IPS-20b (cell line): ENCODE results near the gene GULP1.

Experiments used
- H3K27ac ChIP-seq: one replicate; pipeline ENCODE4 v1.5.1; 2013; ENCODE audit warnings: low read length
- H3K27me3 ChIP-seq: 2 replicates; pipeline ENCODE4 v1.6.1; 2013; ENCODE audit warnings: mild to moderate bottlenecking, low read length, inconsistent platforms; ENCODE audit not compliant: insufficient read depth
- H3K36me3 ChIP-seq: 2 replicates; pipeline ENCODE4 v1.6.1; 2013; ENCODE audit warnings: low read depth, mild to moderate bottlenecking, inconsistent platforms, low read length, moderate library complexity; ENCODE audit not compliant: insufficient read depth
- H3K4me1 ChIP-seq: 2 replicates; pipeline ENCODE4 v1.6.1; 2013; ENCODE audit warnings: mild to moderate bottlenecking, control low read depth, inconsistent platforms, low read length, moderate library complexity; ENCODE audit not compliant: insufficient read depth
- H3K4me3 ChIP-seq: 2 replicates; pipeline ENCODE4 v1.5.1; 2013; ENCODE audit warnings: mild to moderate bottlenecking, low read length, inconsistent platforms
- H3K9ac ChIP-seq: 2 replicates; pipeline ENCODE4 v1.6.1; 2013; ENCODE audit warnings: low read depth, mild to moderate bottlenecking, inconsistent platforms, low read length, moderate library complexity
- H3K9me3 ChIP-seq: 2 replicates; pipeline ENCODE4 v1.6.1; 2013; ENCODE audit warnings: mild to moderate bottlenecking, low read depth, low read length, inconsistent platforms; ENCODE audit not compliant: insufficient read depth

Gene GULP1

GRCh38 chr2:188327518-188328213, 36.0 kb downstream of the GULP1 start:
- Histone ChIP-seq H3K27me3 (no peaks in the 10 kb centered on the region), H3K9me3 (no peaks in the 10 kb centered on the region), H3K36me3 (no peaks in the 10 kb centered on the region), H3K27ac (no peak overlapping the region), H3K9ac (no peak overlapping the region), H3K4me1 (peaks cover 31% of the 10 kb centered on the region), H3K4me3 (no peak overlapping the region)

- Histone ChIP-seq H3K27me3 (no peaks in the 10 kb centered on the region), H3K36me3 (no peaks in the 10 kb centered on the region), H3K4me3 (no peak overlapping the region), H3K9ac (no peak overlapping the region), H3K9me3 (no peaks in the 10 kb centered on the region), H3K27ac (no peak overlapping the region), H3K4me1 (peaks cover 32% of the 10 kb centered on the region)
Measured at GRCh38 chr2:188328419-188328818, 36.7 kb downstream of the GULP1 start.

DNA sequence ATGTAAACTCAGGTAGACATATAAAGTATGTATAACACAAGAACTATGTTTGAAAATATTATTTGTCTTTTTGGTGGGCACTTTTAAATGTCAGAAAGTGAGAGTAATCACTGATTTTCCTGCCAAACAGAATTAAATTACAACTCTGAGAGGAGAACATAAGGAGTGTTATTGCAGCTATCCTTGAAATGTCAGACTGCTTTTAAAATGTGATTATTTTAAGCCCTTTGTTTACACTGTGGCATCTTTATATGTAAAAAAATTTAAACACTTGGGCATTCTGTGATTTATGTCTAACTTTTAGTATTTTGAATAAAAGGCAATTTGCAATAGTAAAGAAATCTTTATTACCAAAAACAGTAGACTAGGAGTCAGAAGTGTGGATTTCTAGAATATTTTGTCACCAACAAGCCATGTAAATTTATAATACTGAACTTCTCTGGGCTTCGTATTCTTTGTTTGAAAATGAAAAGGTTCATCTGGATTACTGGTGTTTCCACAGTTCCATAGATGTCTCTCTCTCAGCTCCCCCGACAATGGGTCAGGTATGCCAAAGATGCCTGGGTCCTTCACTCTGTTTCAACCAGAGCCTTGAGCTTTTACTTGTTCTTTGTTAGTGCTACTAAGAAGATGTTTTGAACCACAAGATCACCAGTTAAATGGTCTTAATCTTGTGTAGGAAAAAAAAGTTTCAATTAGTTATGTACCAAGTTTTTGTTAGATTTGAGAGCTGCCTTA, 38.8 kb downstream of the GULP1 start:
- Histone ChIP-seq H3K27ac (no peak overlapping the region), H3K27me3 (no peaks in the 10 kb centered on the region), H3K36me3 (no peaks in the 10 kb centered on the region), H3K9me3 (no peaks in the 10 kb centered on the region), H3K4me1 (peaks cover 41% of the 10 kb centered on the region), H3K9ac (no peak overlapping the region), H3K4me3 (no peak overlapping the region)

DNA sequence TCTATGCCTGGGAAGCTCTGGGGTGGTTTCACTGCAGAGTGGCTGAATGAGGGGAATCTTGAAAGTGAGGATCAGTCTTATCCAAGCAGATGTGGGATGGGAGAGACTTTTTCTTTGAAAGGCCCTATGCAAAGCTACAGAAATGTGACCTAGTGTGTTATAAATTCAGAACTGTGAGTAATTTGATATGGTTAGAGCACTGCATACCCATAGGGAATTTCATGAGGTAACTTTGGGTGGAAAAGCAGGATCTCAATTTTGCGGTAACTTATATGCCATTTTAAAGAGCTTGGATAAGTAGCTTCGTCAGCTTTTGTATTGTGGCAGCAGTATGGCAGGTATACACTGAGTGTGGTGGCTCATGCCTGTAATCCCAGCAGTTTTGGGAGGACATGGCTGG, 40.9 kb downstream of the GULP1 start:
- peaks cover 7% of the 10 kb centered on the region; the same call in 1 of the 2 replicates for H3K36me3 ChIP-seq
- no peaks in the 10 kb centered on the region for H3K27me3 ChIP-seq
- H3K4me3 ChIP-seq: no peak overlapping the region
- no peaks in the 10 kb centered on the region for H3K9me3 ChIP-seq
- H3K4me1 ChIP-seq: peaks cover 34% of the 10 kb centered on the region
- no peak overlapping the region for H3K9ac ChIP-seq
- no peak overlapping the region for H3K27ac ChIP-seq

DNA sequence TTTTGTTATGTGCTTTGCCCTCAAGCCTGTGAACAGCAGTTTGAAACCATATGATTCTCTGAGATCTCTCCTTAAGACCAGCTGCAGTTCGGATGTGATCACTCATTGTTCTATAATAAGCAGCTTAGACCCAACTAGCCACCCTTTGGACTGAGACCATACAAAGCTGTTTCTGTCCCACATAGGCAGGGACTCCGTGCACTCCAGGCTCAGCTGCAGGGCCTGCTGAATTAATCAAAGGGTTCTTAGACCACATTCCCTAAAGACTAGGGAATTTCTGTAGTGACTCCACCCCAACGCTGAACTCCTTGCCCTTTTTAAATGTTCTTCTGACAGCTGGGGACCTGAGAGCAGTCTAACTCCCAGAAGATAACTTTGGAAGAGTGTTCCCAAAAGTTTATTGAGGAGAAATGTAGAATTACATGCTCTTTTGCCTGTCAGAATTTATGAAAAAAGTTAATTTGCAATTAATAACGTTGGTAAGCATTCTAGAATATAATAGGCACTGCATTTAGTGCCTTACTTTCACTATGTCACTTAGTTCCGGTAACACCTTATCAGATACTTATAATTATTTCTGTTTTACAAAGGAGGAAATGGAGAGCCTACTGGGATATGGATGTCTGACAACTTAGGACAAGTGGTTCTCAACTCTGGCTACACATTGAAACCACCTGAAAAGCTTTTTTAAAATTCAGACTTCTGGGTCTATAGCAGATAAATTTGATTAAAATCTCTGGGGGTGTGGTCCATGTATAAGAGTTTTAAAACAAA, 42.3 kb downstream of the GULP1 start:
- Histone ChIP-seq H3K9me3 (no peaks in the 10 kb centered on the region), H3K4me1 (peaks cover 28% of the 10 kb centered on the region), H3K36me3 (peaks cover 7% of the 10 kb centered on the region; the same call in 1 of the 2 replicates), H3K4me3 (no peak overlapping the region), H3K27ac (peak overlapping the region; percentile 18), H3K27me3 (no peaks in the 10 kb centered on the region), H3K9ac (no peak overlapping the region)

GRCh38 chr2:188338463-188338862, 46.8 kb downstream of the GULP1 start:
- Histone ChIP-seq H3K27ac (no peak overlapping the region), H3K4me3 (no peak overlapping the region), H3K27me3 (no peaks in the 10 kb centered on the region), H3K36me3 (peaks cover 7% of the 10 kb centered on the region; the same call in 1 of the 2 replicates), H3K4me1 (peaks cover 29% of the 10 kb centered on the region), H3K9me3 (no peaks in the 10 kb centered on the region), H3K9ac (no peak overlapping the region)

DNA sequence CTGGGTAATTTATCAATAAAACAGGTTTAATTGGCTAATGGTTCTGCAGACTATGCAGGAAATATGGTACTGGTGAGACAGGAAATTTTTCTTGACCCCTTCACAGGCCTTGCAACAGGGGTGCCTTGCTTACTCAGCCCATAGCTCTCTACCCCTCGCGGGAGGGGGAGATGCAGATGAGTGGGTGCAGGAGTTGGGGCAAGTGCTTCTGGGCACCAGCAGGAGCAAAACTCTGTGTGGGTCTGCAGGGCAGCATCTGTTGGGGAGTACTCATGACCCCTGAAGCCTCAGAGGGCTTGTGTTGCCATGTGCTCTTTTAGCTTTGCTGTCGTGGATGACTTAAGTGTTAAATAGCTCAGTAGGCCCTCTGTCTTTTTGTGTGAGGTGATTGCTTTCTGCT, 48.6 kb downstream of the GULP1 start:
- H3K4me3 ChIP-seq: no peak overlapping the region
- H3K27ac ChIP-seq: no peak overlapping the region
- no peaks in the 10 kb centered on the region for H3K27me3 ChIP-seq
- no peak overlapping the region for H3K9ac ChIP-seq
- H3K36me3 ChIP-seq: peaks cover 7% of the 10 kb centered on the region; the same call in 1 of the 2 replicates
- no peaks in the 10 kb centered on the region for H3K9me3 ChIP-seq
- H3K4me1 ChIP-seq: peaks cover 17% of the 10 kb centered on the region

- no peak overlapping the region for H3K27ac ChIP-seq
- H3K36me3 ChIP-seq: no peaks in the 10 kb centered on the region
- H3K9me3 ChIP-seq: no peaks in the 10 kb centered on the region
- peaks cover 7% of the 10 kb centered on the region; the same call in 1 of the 2 replicates for H3K4me1 ChIP-seq
- no peak overlapping the region for H3K9ac ChIP-seq
- H3K4me3 ChIP-seq: no peak overlapping the region
- H3K27me3 ChIP-seq: no peaks in the 10 kb centered on the region
Measured at GRCh38 chr2:188345020-188345419, 53.3 kb downstream of the GULP1 start.

GRCh38 chr2:188345426-188345825, 53.8 kb downstream of the GULP1 start:
- Histone ChIP-seq H3K4me3 (no peak overlapping the region), H3K27me3 (no peaks in the 10 kb centered on the region), H3K9me3 (no peaks in the 10 kb centered on the region), H3K27ac (no peak overlapping the region), H3K9ac (no peak overlapping the region), H3K4me1 (peaks cover 3% of the 10 kb centered on the region; the same call in 1 of the 2 replicates), H3K36me3 (no peaks in the 10 kb centered on the region)

- H3K9ac ChIP-seq: no peak overlapping the region
- no peak overlapping the region for H3K27ac ChIP-seq
- no peak overlapping the region for H3K4me3 ChIP-seq
- H3K4me1 ChIP-seq: no peaks in the 10 kb centered on the region
- no peaks in the 10 kb centered on the region for H3K9me3 ChIP-seq
- H3K27me3 ChIP-seq: no peaks in the 10 kb centered on the region
- no peaks in the 10 kb centered on the region for H3K36me3 ChIP-seq
Measured at GRCh38 chr2:188345831-188346458, 54.3 kb downstream of the GULP1 start.

- no peaks in the 10 kb centered on the region for H3K9me3 ChIP-seq
- H3K27ac ChIP-seq: no peak overlapping the region
- no peaks in the 10 kb centered on the region for H3K27me3 ChIP-seq
- H3K9ac ChIP-seq: no peak overlapping the region
- H3K36me3 ChIP-seq: no peaks in the 10 kb centered on the region
- 0 out of 2 replicates have a peak, but pooled peaks cover 6% of the 10 kb centered on the region for H3K4me1 ChIP-seq
- H3K4me3 ChIP-seq: no peak overlapping the region
Measured at GRCh38 chr2:188349019-188349418, 57.3 kb downstream of the GULP1 start.
